ENCODE data around the gene CENPVL3. TPM values are rescaled to one million over a fixed set of nuclear protein-coding genes. Genes with fewer than 3 reads are reported as not detected.
A peak's percentile ranks its signal among the peaks of the same experiment; 100 is the strongest.
"Not testable (repeated sequence)": the region's sequence is repeated elsewhere in the genome, so short reads cannot be mapped to it uniquely, and the experiment has no call there.

Gene CENPVL3
- polyA plus RNA-seq, 1 donor from 2014 or later = 2.0 TPM

DNA sequence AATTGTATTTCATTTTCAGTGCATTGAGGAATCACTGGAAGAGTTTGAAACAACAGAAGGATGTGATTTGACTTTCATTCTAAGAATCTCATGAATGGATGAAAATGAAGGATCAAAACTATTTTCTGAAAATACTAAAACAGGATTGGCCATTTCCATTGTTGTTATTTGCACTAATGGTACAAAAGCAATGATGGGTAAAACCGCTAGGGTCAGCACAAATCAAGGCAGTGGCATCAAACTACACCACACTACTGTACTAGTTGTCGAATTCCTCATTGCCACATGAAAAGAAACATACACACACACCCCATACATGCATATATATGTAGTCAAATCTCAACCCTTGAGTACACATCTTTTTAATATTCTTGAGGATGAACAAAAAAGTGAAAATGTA, 24.7 kb upstream of the CENPVL3 start:
- no peak overlapping the region for H2AFZ ChIP-seq (ENCODE audit: low read depth, low read length)
- no peaks in the 10 kb centered on the region for H3K9me2 ChIP-seq (ENCODE audit: insufficient read depth, low read length)
- no peak for TF ChIP-seq EP300 (conservative IDR thresholded peaks at IDR 0.05; ENCODE audit: poor library complexity, severe bottlenecking)
- TF ChIP-seq SMC3 (conservative IDR thresholded peaks at IDR 0.05; ENCODE audit: poor library complexity) = no peak
- TF ChIP-seq POLR2AphosphoS5 (IDR thresholded peaks at IDR 0.05) = no peak
- TF ChIP-seq, protein P1, sequence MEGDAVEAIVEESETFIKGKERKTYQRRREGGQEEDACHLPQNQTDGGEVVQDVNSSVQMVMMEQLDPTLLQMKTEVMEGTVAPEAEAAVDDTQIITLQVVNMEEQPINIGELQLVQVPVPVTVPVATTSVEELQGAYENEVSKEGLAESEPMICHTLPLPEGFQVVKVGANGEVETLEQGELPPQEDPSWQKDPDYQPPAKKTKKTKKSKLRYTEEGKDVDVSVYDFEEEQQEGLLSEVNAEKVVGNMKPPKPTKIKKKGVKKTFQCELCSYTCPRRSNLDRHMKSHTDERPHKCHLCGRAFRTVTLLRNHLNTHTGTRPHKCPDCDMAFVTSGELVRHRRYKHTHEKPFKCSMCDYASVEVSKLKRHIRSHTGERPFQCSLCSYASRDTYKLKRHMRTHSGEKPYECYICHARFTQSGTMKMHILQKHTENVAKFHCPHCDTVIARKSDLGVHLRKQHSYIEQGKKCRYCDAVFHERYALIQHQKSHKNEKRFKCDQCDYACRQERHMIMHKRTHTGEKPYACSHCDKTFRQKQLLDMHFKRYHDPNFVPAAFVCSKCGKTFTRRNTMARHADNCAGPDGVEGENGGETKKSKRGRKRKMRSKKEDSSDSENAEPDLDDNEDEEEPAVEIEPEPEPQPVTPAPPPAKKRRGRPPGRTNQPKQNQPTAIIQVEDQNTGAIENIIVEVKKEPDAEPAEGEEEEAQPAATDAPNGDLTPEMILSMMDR (IDR thresholded peaks at IDR 0.05; ENCODE audit: poor library complexity, severe bottlenecking) = no peak
- H3K4me2 ChIP-seq (ENCODE audit: low read length) = no peak overlapping the region
- no peaks in the 10 kb centered on the region for H3K9me3 ChIP-seq (ENCODE audit: low read length)
- no peak overlapping the region for H3K27ac ChIP-seq (ENCODE audit: low read length)
- H3K27me3 ChIP-seq (ENCODE audit: insufficient read depth, low read depth, low read length) = no peaks in the 10 kb centered on the region
- no peaks in the 10 kb centered on the region for H3F3A ChIP-seq (ENCODE audit: insufficient read depth, low read length, poor library complexity, severe bottlenecking)
- no peaks in the 10 kb centered on the region for H3K36me3 ChIP-seq (ENCODE audit: insufficient read depth, low read length)
- no peaks in the 10 kb centered on the region for H3K79me2 ChIP-seq (replicated peaks; ENCODE audit: insufficient read depth, low read length)
- no peaks in the 10 kb centered on the region for H4K20me1 ChIP-seq (ENCODE audit: insufficient read depth)
- no peak overlapping the region for H3K9ac ChIP-seq (ENCODE audit: low read length)
- no peak overlapping the region for H3K4me3 ChIP-seq (ENCODE audit: low read length)

GRCh38 chrX:51641421-51642021, 22.8 kb upstream of the CENPVL3 start:
- no peak overlapping the region for H3K4me2 ChIP-seq (ENCODE audit: low read length)
- H3K27ac ChIP-seq (ENCODE audit: low read length) = no peak overlapping the region
- H3K27me3 ChIP-seq (ENCODE audit: insufficient read depth, low read depth, low read length) = no peaks in the 10 kb centered on the region
- H3K4me3 ChIP-seq (ENCODE audit: low read length) = no peak overlapping the region
- H3K9ac ChIP-seq (ENCODE audit: low read length) = no peak overlapping the region
- H3K9me2 ChIP-seq (ENCODE audit: insufficient read depth, low read length) = no peaks in the 10 kb centered on the region
- TF ChIP-seq RAD21 (conservative IDR thresholded peaks at IDR 0.05) = peak; percentile 89
- TF ChIP-seq EP300 (conservative IDR thresholded peaks at IDR 0.05; ENCODE audit: poor library complexity, severe bottlenecking) = no peak
- TF ChIP-seq SMC3 (conservative IDR thresholded peaks at IDR 0.05; ENCODE audit: poor library complexity) = peak; percentile 86
- TF ChIP-seq TAF1 (IDR thresholded peaks at IDR 0.05; ENCODE audit: low read depth) = no peak
- no peak for TF ChIP-seq EZH2 (IDR thresholded peaks at IDR 0.05; ENCODE audit: borderline replicate concordance, insufficient read depth, low read length, poor library complexity, severe bottlenecking)
- no peak for TF ChIP-seq REST (IDR thresholded peaks at IDR 0.05; ENCODE audit: borderline replicate concordance)
- TF ChIP-seq, protein P1 (IDR thresholded peaks at IDR 0.05; ENCODE audit: poor library complexity, severe bottlenecking) = peak; percentile 78
- TF ChIP-seq POLR2AphosphoS5 (IDR thresholded peaks at IDR 0.05) = no peak
- TF ChIP-seq MXI1 (conservative IDR thresholded peaks at IDR 0.05; ENCODE audit: poor library complexity, severe bottlenecking) = no peak
- no peak overlapping the region for H2AFZ ChIP-seq (ENCODE audit: low read depth, low read length)
- H4K20me1 ChIP-seq (ENCODE audit: insufficient read depth) = no peaks in the 10 kb centered on the region
- no peaks in the 10 kb centered on the region for H3K9me3 ChIP-seq (ENCODE audit: low read length)
- H3F3A ChIP-seq (ENCODE audit: insufficient read depth, low read length, poor library complexity, severe bottlenecking) = no peaks in the 10 kb centered on the region
- no peaks in the 10 kb centered on the region for H3K36me3 ChIP-seq (ENCODE audit: insufficient read depth, low read length)
- no peaks in the 10 kb centered on the region for H3K79me2 ChIP-seq (replicated peaks; ENCODE audit: insufficient read depth, low read length)

- not testable (repeated sequence) for H3K9me3 ChIP-seq (ENCODE audit: low read length); H3K4me3 ChIP-seq (ENCODE audit: low read length); H3K27ac ChIP-seq (ENCODE audit: low read length); H3K36me3 ChIP-seq (ENCODE audit: insufficient read depth, low read length); H3K79me2 ChIP-seq (replicated peaks; ENCODE audit: insufficient read depth, low read length); H3K9ac ChIP-seq (ENCODE audit: low read length); H4K20me1 ChIP-seq (ENCODE audit: insufficient read depth); H3K9me2 ChIP-seq (ENCODE audit: insufficient read depth, low read length); H3K4me2 ChIP-seq (ENCODE audit: low read length); H2AFZ ChIP-seq (ENCODE audit: low read depth, low read length); H3K27me3 ChIP-seq (ENCODE audit: insufficient read depth, low read depth, low read length); H3F3A ChIP-seq (ENCODE audit: insufficient read depth, low read length, poor library complexity, severe bottlenecking)
Measured at GRCh38 chrX:51636511-51636910, 17.8 kb upstream of the CENPVL3 start.
